ENCODE measurements around the gene WWC2.

The WWC2 gene

DNA sequence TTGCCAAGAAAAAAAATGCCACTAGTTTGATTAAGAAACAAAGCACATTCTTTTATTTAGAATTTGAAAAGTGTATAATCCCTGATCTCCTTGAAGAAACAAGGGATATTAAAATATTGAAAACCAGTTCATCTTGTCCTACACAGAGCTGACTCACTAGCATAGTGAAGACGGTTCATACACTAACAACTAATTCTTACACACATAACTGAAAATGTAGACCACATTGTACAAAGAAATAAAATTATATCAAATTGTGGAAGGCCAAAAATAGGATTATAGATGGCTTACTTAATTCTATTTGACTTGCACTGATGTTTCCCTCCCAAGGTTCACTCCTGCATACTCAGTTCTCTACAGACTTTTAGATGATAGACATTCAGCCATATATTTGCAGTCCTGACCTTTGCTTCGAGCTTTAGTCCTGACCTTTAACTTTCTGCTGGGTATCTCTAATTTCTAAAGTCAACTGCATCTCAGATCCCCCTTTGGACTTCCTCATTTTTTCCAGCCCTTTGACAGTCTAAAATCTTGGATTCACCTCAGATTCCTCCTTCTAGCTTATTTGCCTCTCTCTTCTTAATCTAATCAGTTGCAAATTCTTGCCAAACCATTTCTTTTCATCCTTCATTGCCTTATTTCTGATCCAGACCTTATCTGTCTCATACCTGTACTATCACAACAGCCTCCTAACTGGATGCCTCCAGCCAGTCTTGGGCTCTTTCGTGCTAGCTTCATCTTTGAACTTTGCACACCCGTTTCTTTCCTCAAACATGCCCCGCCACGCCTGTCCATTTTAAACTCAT is 4.5 kb upstream of the WWC2 start:
- no peak for DNase-seq (ENCODE audit: low read depth)
- TF ChIP-seq, protein P1, sequence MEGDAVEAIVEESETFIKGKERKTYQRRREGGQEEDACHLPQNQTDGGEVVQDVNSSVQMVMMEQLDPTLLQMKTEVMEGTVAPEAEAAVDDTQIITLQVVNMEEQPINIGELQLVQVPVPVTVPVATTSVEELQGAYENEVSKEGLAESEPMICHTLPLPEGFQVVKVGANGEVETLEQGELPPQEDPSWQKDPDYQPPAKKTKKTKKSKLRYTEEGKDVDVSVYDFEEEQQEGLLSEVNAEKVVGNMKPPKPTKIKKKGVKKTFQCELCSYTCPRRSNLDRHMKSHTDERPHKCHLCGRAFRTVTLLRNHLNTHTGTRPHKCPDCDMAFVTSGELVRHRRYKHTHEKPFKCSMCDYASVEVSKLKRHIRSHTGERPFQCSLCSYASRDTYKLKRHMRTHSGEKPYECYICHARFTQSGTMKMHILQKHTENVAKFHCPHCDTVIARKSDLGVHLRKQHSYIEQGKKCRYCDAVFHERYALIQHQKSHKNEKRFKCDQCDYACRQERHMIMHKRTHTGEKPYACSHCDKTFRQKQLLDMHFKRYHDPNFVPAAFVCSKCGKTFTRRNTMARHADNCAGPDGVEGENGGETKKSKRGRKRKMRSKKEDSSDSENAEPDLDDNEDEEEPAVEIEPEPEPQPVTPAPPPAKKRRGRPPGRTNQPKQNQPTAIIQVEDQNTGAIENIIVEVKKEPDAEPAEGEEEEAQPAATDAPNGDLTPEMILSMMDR (conservative IDR thresholded peaks at IDR 0.05; ENCODE audit: low read depth, low read length) = no peak
- no peak overlapping the region for H3K4me3 ChIP-seq (ENCODE audit: low read depth, low read length)

DNA sequence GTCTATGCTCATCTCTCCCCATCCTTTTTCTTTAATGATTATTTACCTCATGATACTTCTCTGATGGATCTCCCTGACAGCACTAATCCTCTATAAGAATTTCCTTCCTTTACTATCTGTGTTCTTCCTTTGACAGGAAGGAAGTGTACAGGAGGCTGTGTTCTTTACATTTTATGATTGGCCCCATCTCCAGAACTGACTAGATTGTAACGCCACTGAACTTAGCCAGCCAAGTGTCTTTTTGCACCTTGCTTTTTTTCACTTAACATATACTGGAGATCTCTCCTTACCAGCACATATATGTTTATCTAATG is 3.9 kb upstream of the WWC2 start:
- H3K4me3 ChIP-seq (ENCODE audit: low read depth, low read length) = no peak overlapping the region
- no peak for DNase-seq (ENCODE audit: low read depth)
- TF ChIP-seq, protein P1 (conservative IDR thresholded peaks at IDR 0.05; ENCODE audit: low read depth, low read length) = no peak

GRCh38 chr4:183096276-183096965 is 2.6 kb upstream of the WWC2 start:
- no peak for DNase-seq (ENCODE audit: low read depth)
- TF ChIP-seq, protein P1 (conservative IDR thresholded peaks at IDR 0.05; ENCODE audit: low read depth, low read length) = no peak
- H3K4me3 ChIP-seq (ENCODE audit: low read depth, low read length) = no peak overlapping the region

DNA sequence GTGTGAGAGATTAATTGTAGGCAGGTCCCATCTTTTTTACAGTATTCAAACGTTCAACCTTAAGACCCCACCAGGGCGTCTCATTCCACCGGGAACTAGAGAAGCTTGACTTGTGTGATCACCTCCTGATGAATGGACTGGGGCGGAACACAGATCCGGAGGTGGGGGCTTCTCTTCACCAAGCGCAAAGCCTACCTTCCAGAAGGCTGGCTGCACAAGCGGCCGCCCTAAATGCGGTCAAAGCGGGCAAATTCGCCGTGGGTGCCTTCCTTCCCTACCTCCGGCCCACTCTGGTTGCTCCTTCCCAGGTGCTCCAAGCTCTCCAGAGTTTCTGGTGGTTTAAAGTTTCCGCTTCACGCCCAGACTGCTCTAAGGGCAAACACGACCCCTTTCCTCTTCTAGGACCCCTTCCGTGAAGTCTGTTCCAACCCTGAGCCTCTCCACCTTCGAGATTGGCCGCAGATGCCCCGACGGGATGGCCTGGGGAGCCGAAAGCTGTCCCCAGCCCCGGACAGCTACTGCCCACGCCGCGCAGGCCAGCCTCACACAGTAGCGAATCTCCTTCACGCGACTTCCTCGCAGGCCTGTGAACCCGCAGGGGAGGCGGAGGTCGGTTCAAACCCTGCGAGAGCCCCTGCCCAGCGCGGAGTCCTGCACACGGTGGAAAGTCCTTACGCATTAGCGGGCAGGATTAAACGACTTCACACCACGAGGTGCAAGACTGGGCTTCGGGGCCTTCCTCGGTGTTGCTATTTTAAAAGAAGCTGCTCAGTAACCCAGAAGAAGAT is 1.6 kb upstream of the WWC2 start:
- TF ChIP-seq, protein P1 (conservative IDR thresholded peaks at IDR 0.05; ENCODE audit: low read depth, low read length) = no peak
- peak; percentile 54 for DNase-seq (ENCODE audit: low read depth)
- H3K4me3 ChIP-seq (ENCODE audit: low read depth, low read length) = peak overlapping the region; percentile 84

- H3K4me3 ChIP-seq (ENCODE audit: low read depth, low read length) = peak overlapping the region; percentile 84
- DNase-seq (ENCODE audit: low read depth) = peak; percentile 59
- TF ChIP-seq, protein P1 (conservative IDR thresholded peaks at IDR 0.05; ENCODE audit: low read depth, low read length) = no peak
Measured at GRCh38 chr4:183098019-183098722, 886 bp upstream of the WWC2 start.

- DNase-seq (ENCODE audit: low read depth) = peak; percentile 23
- TF ChIP-seq, protein P1 (conservative IDR thresholded peaks at IDR 0.05; ENCODE audit: low read depth, low read length) = peak; percentile 27
- H3K4me3 ChIP-seq (ENCODE audit: low read depth, low read length) = peak overlapping the region; percentile 84
Measured at GRCh38 chr4:183099537-183100297, 660 bp downstream of the WWC2 start.

Data from choroid plexus epithelial cell (primary cell).